Glomerular endothelial cell (primary cell): Measurements from ENCODE around the gene CARD18. TPM values are rescaled to one million over a fixed set of nuclear protein-coding genes. Genes with fewer than 3 reads are reported as not detected.

ENCODE experiments used
- total RNA-seq: library from RNA; depleted of rRNA; stranded (reverse); fragments of >200 nt; gene quantifications from 2 replicates; pipeline ENCODE4 v1.2.3, GENCODE V29; 2015

CARD18 gene
- total RNA-seq, 1 donor from 2014 or later, result not detected

Other genes starting within 250 kb of the CARD18 start
- gene CASP12, start 241.3 kb downstream of the CARD18 start, total RNA-seq, result 1.0 and 3.0 TPM in 2 replicates
- gene CASP4, start 171.2 kb downstream of the CARD18 start, total RNA-seq, result 159 and 1,759 TPM in 2 replicates
- gene CASP5, start 116.6 kb downstream of the CARD18 start, total RNA-seq, result not detected in 2 replicates
- gene CASP1, start 104.6 kb downstream of the CARD18 start, total RNA-seq, result 32.0 and 40.8 TPM in 2 replicates
- gene CARD16, start 94.4 kb downstream of the CARD18 start, total RNA-seq, result 54.7 and 116 TPM in 2 replicates